GM13976 (cell line): Measurements from ENCODE around the gene ELMO2.

Experiments
- DNase-seq: peaks from one replicate; pipeline ENCODE4 v3.0.0; 2012; ENCODE audit warnings: low spot score
- CTCF ChIP-seq: IDR thresholded peaks from 2 replicates; pipeline ENCODE4 v1.5.1; 2012; ENCODE audit warnings: borderline replicate concordance, mild to moderate bottlenecking; ENCODE audit not compliant: insufficient read depth; ENCODE audit errors: extremely low read depth, missing control alignments, control extremely low read depth
- in situ Hi-C: fragments of 300-500 bp; cut with MboI; formaldehyde crosslinking; loops from one replicate; pipeline ENCODE4 v1.12.0; 2022; ENCODE audit warnings: low sequenced_read_pairs, mixed read lengths, inconsistent platforms; ENCODE audit not compliant: unreplicated experiment

The ELMO2 gene, protein sequence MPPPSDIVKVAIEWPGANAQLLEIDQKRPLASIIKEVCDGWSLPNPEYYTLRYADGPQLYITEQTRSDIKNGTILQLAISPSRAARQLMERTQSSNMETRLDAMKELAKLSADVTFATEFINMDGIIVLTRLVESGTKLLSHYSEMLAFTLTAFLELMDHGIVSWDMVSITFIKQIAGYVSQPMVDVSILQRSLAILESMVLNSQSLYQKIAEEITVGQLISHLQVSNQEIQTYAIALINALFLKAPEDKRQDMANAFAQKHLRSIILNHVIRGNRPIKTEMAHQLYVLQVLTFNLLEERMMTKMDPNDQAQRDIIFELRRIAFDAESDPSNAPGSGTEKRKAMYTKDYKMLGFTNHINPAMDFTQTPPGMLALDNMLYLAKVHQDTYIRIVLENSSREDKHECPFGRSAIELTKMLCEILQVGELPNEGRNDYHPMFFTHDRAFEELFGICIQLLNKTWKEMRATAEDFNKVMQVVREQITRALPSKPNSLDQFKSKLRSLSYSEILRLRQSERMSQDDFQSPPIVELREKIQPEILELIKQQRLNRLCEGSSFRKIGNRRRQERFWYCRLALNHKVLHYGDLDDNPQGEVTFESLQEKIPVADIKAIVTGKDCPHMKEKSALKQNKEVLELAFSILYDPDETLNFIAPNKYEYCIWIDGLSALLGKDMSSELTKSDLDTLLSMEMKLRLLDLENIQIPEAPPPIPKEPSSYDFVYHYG

GRCh38 chr20:46406200-46406985, at the start of gene ELMO2:
ELMO2 (minus strand) TSS chr20:46406615; CDS start chr20:46394482, 12,133 bp downstream.
- DNase-seq, result peak; percentile 95
- in situ Hi-C loops, result no loop called here
- no peak for TF ChIP-seq CTCF

GRCh38 chr20:46455729-46456128, 49.3 kb upstream of the ELMO2 start:
- in situ Hi-C loops, result no loop called here
- TF ChIP-seq CTCF, result no peak
- DNase-seq, result no peak

- no peak for TF ChIP-seq CTCF
- in situ Hi-C loops, result no loop called here
- DNase-seq, result no peak
Observed at GRCh38 chr20:46446851-46447250, 40.4 kb upstream of the ELMO2 start.

GRCh38 chr20:46439837-46440236, 33.4 kb upstream of the ELMO2 start:
- no peak for TF ChIP-seq CTCF
- DNase-seq, result no peak
- in situ Hi-C loops, result no loop called here

GRCh38 chr20:46438156-46438750, 31.8 kb upstream of the ELMO2 start:
- in situ Hi-C loops, result no loop called here
- DNase-seq, result peak; percentile 54
- TF ChIP-seq CTCF, result peak; percentile 7

DNA sequence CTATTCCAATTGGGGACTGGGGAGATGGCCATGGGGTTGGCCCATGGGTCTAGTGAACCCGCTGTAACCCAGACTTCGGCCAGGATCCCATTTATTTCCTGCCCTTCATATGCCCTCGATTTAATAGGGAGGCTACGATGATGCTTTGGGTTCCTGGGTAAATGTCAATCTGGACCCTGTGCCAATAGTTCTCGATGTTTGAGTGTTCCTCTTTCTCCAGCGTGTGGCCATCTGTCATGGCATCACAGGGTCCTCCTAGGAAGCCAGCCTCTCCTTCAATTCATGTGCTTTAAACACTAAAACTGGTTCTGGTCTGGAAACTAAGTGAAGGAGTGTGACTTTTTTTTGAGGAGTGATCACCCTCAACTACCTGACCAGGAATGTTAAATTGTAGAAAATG, 28.7 kb upstream of the ELMO2 start:
- in situ Hi-C loops, result no loop called here
- TF ChIP-seq CTCF, result no peak
- no peak for DNase-seq
